HG03066 (cell line): ENCODE data around the gene SIPA1L3.

Experiments used
- ATAC-seq: cut with Tn5 transposase; IDR thresholded peaks from one replicate; pipeline ENCODE4 v1.9.1; 2021; ENCODE audit warnings: low read depth; ENCODE audit not compliant: unreplicated experiment

The SIPA1L3 gene

GRCh38 chr19:38199340-38199739 lies 292.3 kb downstream of the SIPA1L3 start:
- no peak for ATAC-seq

GRCh38 chr19:38201731-38202130 lies 294.7 kb downstream of the SIPA1L3 start:
- ATAC-seq = no peak

GRCh38 chr19:38202504-38202903 lies 295.5 kb downstream of the SIPA1L3 start:
- ATAC-seq = no peak

GRCh38 chr19:38203197-38203596 lies 296.2 kb downstream of the SIPA1L3 start:
- ATAC-seq = no peak

- no peak for ATAC-seq
Observed at GRCh38 chr19:38204096-38204495, 297.1 kb downstream of the SIPA1L3 start.

- no peak for ATAC-seq
Observed at GRCh38 chr19:38204728-38205127, 297.7 kb downstream of the SIPA1L3 start.

- ATAC-seq = no peak
Observed at GRCh38 chr19:38206006-38206745, 299.2 kb downstream of the SIPA1L3 start.

GRCh38 chr19:38206928-38207327 lies 299.9 kb downstream of the SIPA1L3 start:
- ATAC-seq = no peak

- ATAC-seq = no peak
Observed at GRCh38 chr19:38207543-38207942, 300.5 kb downstream of the SIPA1L3 start.

GRCh38 chr19:38208571-38208970 lies 301.6 kb downstream of the SIPA1L3 start:
- no peak for ATAC-seq

GRCh38 chr19:38209152-38209551 lies 302.1 kb downstream of the SIPA1L3 start:
- no peak for ATAC-seq

- ATAC-seq = no peak
Observed at GRCh38 chr19:38209671-38210457, 302.9 kb downstream of the SIPA1L3 start.

- no peak for ATAC-seq
Observed at GRCh38 chr19:38210458-38210987, 303.5 kb downstream of the SIPA1L3 start.

- no peak for ATAC-seq
Observed at GRCh38 chr19:38211151-38211591, 304.2 kb downstream of the SIPA1L3 start.

GRCh38 chr19:38211766-38212165 lies 304.8 kb downstream of the SIPA1L3 start:
- no peak for ATAC-seq

- no peak for ATAC-seq
Observed at GRCh38 chr19:38213469-38213868, 306.5 kb downstream of the SIPA1L3 start.

GRCh38 chr19:38213911-38214625 lies 307.1 kb downstream of the SIPA1L3 start:
- peak; percentile 54 for ATAC-seq

GRCh38 chr19:38216785-38217641 lies 310.0 kb downstream of the SIPA1L3 start:
- no peak for ATAC-seq

- ATAC-seq = no peak
Observed at GRCh38 chr19:38218204-38218603, 311.2 kb downstream of the SIPA1L3 start.

- no peak for ATAC-seq
Observed at GRCh38 chr19:38219221-38219620, 312.2 kb downstream of the SIPA1L3 start.
